Subcutaneous abdominal adipose tissue (tissue), 5 donors: ENCODE measurements around the gene SLC2A13.
"Not testable (repeated sequence)": the region's sequence is repeated elsewhere in the genome, so short reads cannot be mapped to it uniquely, and the experiment has no call there.

ENCODE experiments used
- H3K27ac ChIP-seq: one replicate; pipeline ENCODE4 v1.7.0; 2013; ENCODE audit warnings: low read depth, mild to moderate bottlenecking, inconsistent platforms, low read length, moderate library complexity
- H3K27me3 ChIP-seq, 5 donors: one replicate each; pipeline ENCODE4 v1.7.0; 2013; ENCODE audit warnings: low read length in 5 of 5, inconsistent platforms in 1 of 5; ENCODE audit not compliant: control insufficient read depth in 5 of 5, insufficient read depth in 4 of 5
- H3K36me3 ChIP-seq, 5 donors: one replicate each; pipeline ENCODE4 v1.7.0; 2013; ENCODE audit warnings: low read length in 5 of 5; ENCODE audit not compliant: control insufficient read depth in 5 of 5, insufficient read depth in 5 of 5
- H3K4me1 ChIP-seq, 5 donors: one replicate each; pipeline ENCODE4 v1.7.0; 2013; ENCODE audit warnings: low read length in 5 of 5, mild to moderate bottlenecking in 3 of 5, moderate library complexity in 1 of 5; ENCODE audit not compliant: control insufficient read depth in 5 of 5, insufficient read depth in 5 of 5
- H3K4me3 ChIP-seq, 5 donors: one replicate each; pipeline ENCODE4 v1.7.0; 2013; ENCODE audit warnings: low read length in 5 of 5, low read depth in 1 of 5
- H3K9ac ChIP-seq, 5 donors: one replicate each; pipeline ENCODE4 v1.7.0; 2013; ENCODE audit warnings: low read length in 5 of 5, mild to moderate bottlenecking in 4 of 5, moderate library complexity in 3 of 5
- H3K9me3 ChIP-seq, 5 donors: one replicate each; pipeline ENCODE4 v1.7.0; 2013; ENCODE audit warnings: low read length in 5 of 5; ENCODE audit not compliant: control insufficient read depth in 5 of 5
- donor health status: healthy.
- donor health status: healthy.
- donor health status: healthy.
- donor health status: healthy.
- donor health status: healthy.

The SLC2A13 gene

DNA sequence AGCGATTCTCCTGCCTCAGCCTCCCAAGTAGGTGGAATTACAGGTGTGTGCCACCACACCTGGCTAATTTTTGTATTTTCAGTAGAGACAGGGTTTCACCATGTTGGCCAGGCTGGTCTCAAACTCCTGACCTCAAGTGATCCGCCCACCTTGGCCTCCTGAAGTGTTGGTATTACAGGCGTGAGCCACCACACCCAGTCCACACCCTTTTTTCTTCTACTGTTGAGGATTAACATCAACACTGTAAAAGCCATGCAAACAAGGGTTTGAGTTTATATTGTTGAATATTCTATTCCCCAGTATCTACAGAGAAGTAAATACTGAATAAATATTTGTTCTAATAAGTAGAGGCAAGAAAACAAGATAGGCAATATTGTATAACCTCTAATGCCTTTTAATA, 58.9 kb downstream of the SLC2A13 start:
- H3K27ac ChIP-seq, H3K4me1 ChIP-seq, H3K4me3 ChIP-seq, H3K36me3 ChIP-seq, H3K9me3 ChIP-seq, H3K9ac ChIP-seq, H3K27me3 ChIP-seq: not testable (repeated sequence)

DNA sequence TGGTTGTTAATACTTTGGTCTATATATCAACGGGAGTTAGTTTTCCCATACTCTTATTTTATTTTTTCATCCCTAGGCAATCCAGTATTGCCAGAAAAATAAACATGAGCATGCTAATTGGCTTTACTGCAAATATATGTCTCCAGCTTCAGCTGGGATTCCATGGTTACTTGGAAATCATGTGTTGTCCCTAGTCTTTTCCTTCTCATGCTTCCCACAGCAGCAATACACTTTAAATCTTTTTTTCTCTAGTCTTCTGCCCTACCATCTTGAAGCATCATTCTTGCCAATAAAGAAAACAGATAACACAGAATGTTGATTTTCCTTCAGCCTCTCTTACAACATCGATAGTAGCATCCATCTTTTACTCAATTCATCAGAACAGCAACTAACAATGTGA, 60.2 kb downstream of the SLC2A13 start:
- Histone ChIP-seq H3K27ac (no peak overlapping the region), H3K9me3 (no peaks in the 10 kb centered on the region), H3K9ac (no peak overlapping the region), H3K4me1 (no peaks in the 10 kb centered on the region), H3K27me3 (no peaks in the 10 kb centered on the region), H3K36me3 (no peaks in the 10 kb centered on the region), H3K4me3 (no peak overlapping the region)

DNA sequence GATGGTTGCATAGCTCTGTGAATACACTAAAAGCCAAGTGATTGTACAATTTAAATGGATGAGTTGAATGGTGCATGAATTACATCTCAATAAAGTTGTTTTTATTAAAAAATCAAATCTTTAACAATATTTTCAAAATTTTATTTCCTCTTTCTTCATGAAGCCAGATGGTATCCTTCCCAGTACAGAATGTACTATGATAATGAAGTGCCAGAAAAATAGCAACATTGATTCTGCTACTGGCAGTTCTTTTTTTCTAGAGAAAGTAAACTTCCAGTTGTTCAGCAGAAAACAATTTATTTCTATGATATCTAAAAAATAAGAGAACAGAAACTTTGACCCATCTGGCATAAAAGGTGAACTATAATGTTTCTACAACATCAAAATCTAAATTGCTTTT, 61.5 kb downstream of the SLC2A13 start:
- H3K27ac ChIP-seq = no peak overlapping the region
- H3K36me3 ChIP-seq = no peaks in the 10 kb centered on the region
- no peak overlapping the region for H3K4me3 ChIP-seq
- no peaks in the 10 kb centered on the region for H3K4me1 ChIP-seq
- no peak overlapping the region for H3K9ac ChIP-seq
- H3K9me3 ChIP-seq = no peaks in the 10 kb centered on the region
- no peaks in the 10 kb centered on the region for H3K27me3 ChIP-seq

DNA sequence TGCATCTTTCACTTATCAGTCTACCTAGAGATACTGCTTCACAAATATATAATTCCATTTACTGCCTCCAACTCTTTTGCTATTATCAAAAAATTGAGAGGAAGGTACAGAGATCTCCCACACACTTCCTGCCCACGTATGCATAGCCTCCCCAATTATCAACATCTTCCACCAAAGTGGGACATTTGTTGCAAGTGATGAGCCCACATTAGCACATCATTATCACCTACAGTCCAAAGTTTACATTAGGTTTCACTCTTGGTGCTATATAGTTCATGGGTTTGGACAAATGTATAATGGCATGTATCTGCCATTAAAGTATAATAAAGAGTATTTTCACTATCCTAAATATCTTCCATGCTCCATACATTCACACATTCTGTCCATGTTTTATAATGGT, 66.3 kb downstream of the SLC2A13 start:
- Histone ChIP-seq H3K27ac (no peak overlapping the region), H3K4me1 (no peaks in the 10 kb centered on the region), H3K9me3 (no peaks in the 10 kb centered on the region), H3K9ac (no peak overlapping the region), H3K4me3 (no peak overlapping the region), H3K36me3 (no peaks in the 10 kb centered on the region), H3K27me3 (no peaks in the 10 kb centered on the region)

DNA sequence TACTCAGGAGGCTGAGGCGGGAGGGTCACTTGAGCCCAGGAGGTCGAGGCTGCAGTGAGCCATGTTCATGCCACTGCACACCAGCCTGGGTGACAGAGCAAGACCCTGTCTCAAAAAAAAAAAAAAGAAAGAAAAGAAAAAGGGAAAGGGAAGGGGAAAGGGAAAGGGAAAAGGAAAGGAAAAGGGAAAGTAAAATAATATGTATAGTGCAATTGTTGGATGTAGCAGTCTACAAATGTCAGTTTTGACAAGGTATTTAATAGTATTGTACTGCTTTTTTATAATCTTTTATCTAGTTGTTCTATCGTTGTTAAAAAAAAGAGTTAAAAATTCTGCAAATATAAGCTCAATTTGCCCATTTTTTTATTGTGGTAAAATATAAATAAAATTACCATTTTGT, 67.3 kb downstream of the SLC2A13 start:
- Histone ChIP-seq H3K36me3 (no peaks in the 10 kb centered on the region), H3K9me3 (no peaks in the 10 kb centered on the region), H3K4me1 (no peaks in the 10 kb centered on the region), H3K9ac (no peak overlapping the region), H3K27me3 (no peaks in the 10 kb centered on the region), H3K4me3 (no peak overlapping the region), H3K27ac (no peak overlapping the region)

DNA sequence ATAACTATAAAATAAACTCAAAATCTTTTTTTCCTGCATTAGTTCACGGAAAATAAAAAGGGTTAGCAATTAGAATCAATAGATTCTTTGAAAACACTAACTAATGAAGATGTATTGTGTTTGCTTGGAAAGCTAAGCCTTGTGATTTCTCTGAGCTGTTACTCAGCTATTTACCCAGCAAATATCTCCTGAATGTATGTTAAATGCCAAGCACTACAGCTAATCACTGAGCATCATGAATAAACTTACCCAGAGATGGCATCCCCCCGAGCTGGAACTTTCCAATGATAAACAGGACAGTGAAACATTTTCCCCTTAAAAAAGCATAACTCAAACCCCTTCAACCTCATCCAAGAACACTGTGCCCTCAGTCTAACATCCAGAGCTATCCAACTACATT, 71.2 kb downstream of the SLC2A13 start:
- no peak overlapping the region for H3K4me3 ChIP-seq

DNA sequence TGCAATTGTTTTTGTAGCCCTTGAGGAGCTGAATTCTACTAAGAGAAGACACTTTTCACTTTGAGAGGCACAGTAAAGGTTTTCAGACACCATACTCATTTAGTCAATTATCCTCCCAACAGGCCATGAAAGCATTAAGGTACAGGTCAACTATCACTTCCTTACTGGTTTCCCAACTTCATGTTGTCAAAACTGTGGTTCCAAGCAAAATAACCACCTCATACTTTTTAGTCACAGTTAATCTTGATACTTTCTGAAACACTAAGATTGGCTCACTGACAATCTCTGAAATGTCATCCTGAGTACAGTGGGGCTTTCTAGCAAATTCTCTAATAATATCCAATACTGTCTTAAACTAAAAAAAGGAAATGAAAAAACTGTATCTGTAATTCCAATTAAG, 71.7 kb downstream of the SLC2A13 start:
- no peak overlapping the region for H3K9ac ChIP-seq
- no peak overlapping the region for H3K4me3 ChIP-seq
- no peaks in the 10 kb centered on the region for H3K36me3 ChIP-seq
- no peak overlapping the region for H3K27ac ChIP-seq
- no peaks in the 10 kb centered on the region for H3K9me3 ChIP-seq
- no peaks in the 10 kb centered on the region for H3K27me3 ChIP-seq
- no peaks in the 10 kb centered on the region for H3K4me1 ChIP-seq

More for the DNA sequence above, 71.2 kb downstream of the SLC2A13 start:
- Histone ChIP-seq H3K27me3 (no peaks in the 10 kb centered on the region), H3K36me3 (no peaks in the 10 kb centered on the region), H3K27ac (no peak overlapping the region), H3K9ac (no peak overlapping the region), H3K4me1 (no peaks in the 10 kb centered on the region), H3K9me3 (no peaks in the 10 kb centered on the region)

DNA sequence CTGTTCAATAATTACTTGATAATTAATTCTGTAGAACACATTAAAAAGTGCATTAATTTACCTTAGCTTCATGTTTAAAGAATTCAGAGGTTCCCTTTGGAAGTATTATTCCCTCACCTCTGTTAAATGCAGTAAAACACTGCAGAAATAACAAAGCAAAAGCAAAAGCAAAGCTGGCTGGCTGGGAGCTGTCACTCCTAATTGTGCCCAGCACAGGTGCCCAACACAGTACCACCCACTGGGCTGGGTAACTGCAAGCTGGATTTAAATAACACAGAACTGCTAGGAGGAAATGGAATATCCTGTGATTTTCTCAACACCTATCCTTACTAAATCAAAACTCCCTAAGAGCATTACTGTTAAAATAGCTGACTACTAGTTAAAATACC, 72.6 kb downstream of the SLC2A13 start:
- no peak overlapping the region for H3K4me3 ChIP-seq
- H3K27me3 ChIP-seq = no peaks in the 10 kb centered on the region
- H3K9me3 ChIP-seq = no peaks in the 10 kb centered on the region
- no peak overlapping the region for H3K27ac ChIP-seq
- H3K9ac ChIP-seq = no peak overlapping the region
- no peaks in the 10 kb centered on the region for H3K4me1 ChIP-seq
- no peaks in the 10 kb centered on the region for H3K36me3 ChIP-seq

DNA sequence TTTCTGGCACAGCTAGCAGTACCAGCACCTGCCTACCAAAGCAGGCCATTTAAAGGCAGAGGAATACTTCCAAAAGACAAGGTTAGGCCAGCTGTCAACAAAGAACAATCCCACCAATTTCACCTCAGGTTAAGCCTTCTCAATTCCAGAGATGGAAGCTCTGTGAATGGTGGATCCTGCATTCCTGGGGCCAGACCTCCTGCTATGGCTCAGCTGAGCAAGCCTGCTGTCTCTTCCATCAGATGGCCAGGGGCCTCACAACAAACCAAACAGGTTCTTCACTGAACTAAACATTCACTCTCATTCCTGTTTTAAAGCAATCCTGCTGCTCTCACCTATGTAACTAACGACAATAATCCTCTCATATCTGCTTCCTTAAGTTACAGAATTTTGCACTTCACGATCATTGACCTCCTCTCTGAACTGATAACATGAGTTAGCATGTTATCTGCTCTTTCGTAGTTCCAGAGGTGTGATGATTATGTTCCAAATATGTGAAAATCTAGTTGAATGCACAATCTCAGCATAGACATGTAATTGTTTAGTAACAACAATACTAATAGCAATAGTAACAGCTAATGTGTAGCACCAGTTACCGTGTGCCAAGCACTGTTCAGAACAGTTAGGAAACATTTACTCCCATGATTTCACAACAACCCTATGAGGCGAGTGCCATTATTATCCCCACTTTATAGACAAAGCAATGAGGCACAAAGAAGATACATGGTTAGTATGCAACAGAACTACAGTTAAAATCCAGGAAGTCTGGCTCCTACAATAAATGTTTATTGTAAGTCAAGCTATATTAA, 73.2 kb downstream of the SLC2A13 start:
- Histone ChIP-seq H3K4me1 (no peaks in the 10 kb centered on the region), H3K36me3 (no peaks in the 10 kb centered on the region), H3K27me3 (no peaks in the 10 kb centered on the region), H3K4me3 (no peak overlapping the region), H3K27ac (no peak overlapping the region), H3K9ac (no peak overlapping the region), H3K9me3 (no peaks in the 10 kb centered on the region)

DNA sequence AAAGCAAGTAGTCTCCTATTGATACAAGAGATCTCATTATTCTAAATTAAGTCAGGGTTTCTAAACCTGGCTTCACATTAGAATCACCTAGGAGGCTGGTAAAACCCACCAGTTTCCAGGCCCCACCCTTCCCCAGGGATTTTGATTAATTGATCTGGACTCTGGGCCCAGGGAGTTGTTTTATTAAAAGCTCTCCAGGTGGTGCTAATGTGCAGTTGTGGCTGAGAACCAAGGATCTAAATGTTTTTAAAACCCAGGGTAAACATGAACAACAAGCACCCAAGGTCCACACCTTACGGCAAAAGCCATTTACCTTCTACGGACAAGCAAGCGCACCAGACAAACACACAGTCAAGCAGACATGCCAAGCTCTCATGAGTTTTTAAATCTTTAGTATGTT, 73.9 kb downstream of the SLC2A13 start:
- peaks cover 0 to 4% (median 0%) of the 10 kb centered on the region in 5 donors for H3K36me3 ChIP-seq
- H3K9ac ChIP-seq = no peak overlapping the region
- no peak overlapping the region for H3K27ac ChIP-seq

More for the DNA sequence above, 73.9 kb downstream of the SLC2A13 start:
- Histone ChIP-seq H3K4me3 (no peak overlapping the region), H3K27me3 (no peaks in the 10 kb centered on the region), H3K4me1 (no peaks in the 10 kb centered on the region), H3K9me3 (no peaks in the 10 kb centered on the region)
